ENCODE data around the gene CD300LD. TPM values are rescaled to one million over a fixed set of nuclear protein-coding genes. Genes with fewer than 3 reads are reported as not detected.

CD300LD gene
- total RNA-seq, 2 experiments from 2014 or later = not detected

DNA sequence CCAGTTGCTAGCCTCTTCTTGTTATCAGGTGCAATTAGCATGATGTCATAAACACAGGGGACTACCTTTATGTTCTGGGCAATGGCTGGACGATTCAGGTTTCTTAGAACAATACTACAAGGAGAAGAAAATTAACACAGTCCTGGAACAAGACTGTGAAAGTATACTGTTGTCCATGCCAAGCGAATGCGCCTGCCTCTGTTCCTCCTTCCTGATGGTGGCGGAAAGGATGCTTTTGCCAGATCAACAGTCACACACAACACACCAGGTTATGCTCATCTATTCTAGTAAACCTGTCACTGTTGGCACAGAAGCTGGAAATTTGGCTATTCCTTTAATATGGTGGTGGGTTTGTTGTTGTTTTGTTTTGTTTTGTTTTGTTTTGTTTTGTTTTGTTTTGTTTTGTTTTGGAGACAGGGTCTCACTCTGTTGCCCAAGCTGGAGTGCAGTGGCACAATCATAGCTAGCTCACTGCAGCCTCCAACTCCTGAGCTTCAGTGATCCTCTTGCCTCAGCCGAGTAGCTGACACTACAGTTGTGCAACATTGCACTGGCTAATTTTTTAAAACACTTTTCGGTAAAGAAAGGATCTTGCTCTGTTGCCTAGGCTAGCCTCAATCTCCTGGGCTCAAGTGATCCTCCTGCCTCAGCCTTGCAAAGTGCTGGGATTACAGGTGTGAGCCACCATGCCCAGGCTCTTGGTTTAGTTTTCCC lies 3.1 kb upstream of the CD300LD start:
- POLR2A ChIA-PET = interaction anchor here (0.6 to 0.7 kb wide), 2 partner anchors 37 to 667 kb away, joined by 3 to 4 read pairs; no protein-coding TSS in a partner anchor
- no peak overlapping the region for H2AFZ ChIP-seq (ENCODE audit: low read length)
- H3K9me2 ChIP-seq (ENCODE audit: insufficient read depth, low read length) = no peaks in the 10 kb centered on the region
- no peaks in the 10 kb centered on the region for H3K79me2 ChIP-seq (ENCODE audit: insufficient read depth, low read depth, low read length)
- H3K36me3 ChIP-seq (ENCODE audit: insufficient read depth, low read length) = no peaks in the 10 kb centered on the region
- no peak overlapping the region for H3K27ac ChIP-seq (ENCODE audit: low read depth, low read length, poor library complexity, severe bottlenecking)
- DNase-seq (ENCODE audit: low spot score) = no peak
- no peak overlapping the region for H3K4me3 ChIP-seq (ENCODE audit: low read depth, low read length, poor library complexity, severe bottlenecking)
- 0 out of 2 replicates have a peak, but pooled peaks cover 3% of the 10 kb centered on the region for H3K9me3 ChIP-seq (ENCODE audit: low read length)
- TF ChIP-seq, protein P1, sequence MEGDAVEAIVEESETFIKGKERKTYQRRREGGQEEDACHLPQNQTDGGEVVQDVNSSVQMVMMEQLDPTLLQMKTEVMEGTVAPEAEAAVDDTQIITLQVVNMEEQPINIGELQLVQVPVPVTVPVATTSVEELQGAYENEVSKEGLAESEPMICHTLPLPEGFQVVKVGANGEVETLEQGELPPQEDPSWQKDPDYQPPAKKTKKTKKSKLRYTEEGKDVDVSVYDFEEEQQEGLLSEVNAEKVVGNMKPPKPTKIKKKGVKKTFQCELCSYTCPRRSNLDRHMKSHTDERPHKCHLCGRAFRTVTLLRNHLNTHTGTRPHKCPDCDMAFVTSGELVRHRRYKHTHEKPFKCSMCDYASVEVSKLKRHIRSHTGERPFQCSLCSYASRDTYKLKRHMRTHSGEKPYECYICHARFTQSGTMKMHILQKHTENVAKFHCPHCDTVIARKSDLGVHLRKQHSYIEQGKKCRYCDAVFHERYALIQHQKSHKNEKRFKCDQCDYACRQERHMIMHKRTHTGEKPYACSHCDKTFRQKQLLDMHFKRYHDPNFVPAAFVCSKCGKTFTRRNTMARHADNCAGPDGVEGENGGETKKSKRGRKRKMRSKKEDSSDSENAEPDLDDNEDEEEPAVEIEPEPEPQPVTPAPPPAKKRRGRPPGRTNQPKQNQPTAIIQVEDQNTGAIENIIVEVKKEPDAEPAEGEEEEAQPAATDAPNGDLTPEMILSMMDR (conservative IDR thresholded peaks at IDR 0.05; ENCODE audit: low read length) = no peak
- no peak for TF ChIP-seq EZH2phosphoT487 (IDR thresholded peaks at IDR 0.05; ENCODE audit: borderline replicate concordance, low read depth, low read length)
- H4K20me1 ChIP-seq (ENCODE audit: insufficient read depth, low read length) = no peaks in the 10 kb centered on the region
- no peak overlapping the region for H3K4me2 ChIP-seq (ENCODE audit: low read length)
- intact Hi-C loops (cut with micrococcal nuclease; ENCODE audit: unreplicated experiment) = no loop called here
- H3K4me1 ChIP-seq (ENCODE audit: insufficient read depth, low read length, poor library complexity, severe bottlenecking) = peaks cover 5% of the 10 kb centered on the region
- no TSS peak for BruUV-seq (replicated peaks)
- CTCF ChIA-PET (ENCODE audit: unreplicated experiment) = no interaction called here

DNA sequence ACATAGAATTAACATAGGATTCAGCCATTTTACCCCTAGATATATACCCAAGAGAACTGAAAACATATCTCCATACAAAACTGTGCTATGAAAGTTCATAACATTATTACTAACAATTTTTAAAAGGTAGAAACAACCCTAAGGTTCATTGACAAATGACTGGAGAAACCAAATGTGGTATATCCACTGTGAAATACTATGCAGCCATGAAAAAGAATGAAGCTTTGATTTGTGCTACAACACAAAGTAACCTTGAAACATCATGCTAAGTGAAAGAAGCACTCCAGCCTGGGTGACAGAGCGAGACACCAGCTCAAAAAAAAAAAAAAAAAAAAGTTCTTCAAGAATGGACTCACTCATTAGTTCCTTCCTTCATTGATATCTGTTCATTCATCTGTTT lies 580 bp downstream of the CD300LD start:
- ChIA-PET CTCF (ENCODE audit: unreplicated experiment) (no interaction called here), POLR2A (interaction anchor here (0.6 to 0.7 kb wide), 3 partner anchors 145 to 199 kb away, joined by 3 read pairs; no protein-coding TSS in a partner anchor)
- Histone ChIP-seq H3K4me3 (ENCODE audit: low read depth, low read length, poor library complexity, severe bottlenecking) (no peak overlapping the region), H3K79me2 (ENCODE audit: insufficient read depth, low read depth, low read length) (no peaks in the 10 kb centered on the region), H3K36me3 (ENCODE audit: insufficient read depth, low read length) (no peaks in the 10 kb centered on the region), H3K4me1 (ENCODE audit: insufficient read depth, low read length, poor library complexity, severe bottlenecking) (no peaks in the 10 kb centered on the region), H2AFZ (ENCODE audit: low read length) (no peak overlapping the region), H4K20me1 (ENCODE audit: insufficient read depth, low read length) (no peaks in the 10 kb centered on the region), H3K4me2 (ENCODE audit: low read length) (no peak overlapping the region), H3K9me3 (ENCODE audit: low read length) (0 out of 2 replicates have a peak, but pooled peaks cover 3% of the 10 kb centered on the region), H3K27ac (ENCODE audit: low read depth, low read length, poor library complexity, severe bottlenecking) (no peak overlapping the region), H3K9me2 (ENCODE audit: insufficient read depth, low read length) (no peaks in the 10 kb centered on the region)
- intact Hi-C loops (cut with micrococcal nuclease; ENCODE audit: unreplicated experiment) = no loop called here
- no peak for DNase-seq (ENCODE audit: low spot score)
- no TSS peak for BruUV-seq (replicated peaks)
- no peak for TF ChIP-seq EZH2phosphoT487 (IDR thresholded peaks at IDR 0.05; ENCODE audit: borderline replicate concordance, low read depth, low read length)
- TF ChIP-seq, protein P1 (conservative IDR thresholded peaks at IDR 0.05; ENCODE audit: low read length) = no peak

DNA sequence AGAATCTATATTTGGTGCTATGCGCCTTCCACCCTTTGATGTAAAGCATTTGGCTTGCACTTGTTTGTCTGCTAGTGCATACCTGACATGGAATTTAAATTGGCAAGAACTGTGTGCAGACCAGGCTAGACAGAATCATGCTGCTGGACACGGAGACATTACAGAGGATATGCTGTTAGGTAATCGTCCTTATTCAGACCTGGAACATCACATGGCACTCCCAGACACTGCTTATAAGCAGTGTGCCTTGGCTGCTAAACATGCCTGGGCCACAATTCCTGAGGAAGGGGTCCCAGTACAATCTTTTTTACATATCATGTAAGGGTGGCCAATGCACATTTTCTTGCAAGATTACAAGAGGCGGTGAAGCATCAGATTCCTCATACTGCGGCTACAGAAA lies 6.4 kb downstream of the CD300LD start:
- POLR2A ChIA-PET = no interaction called here

More for the DNA sequence above, 6.4 kb downstream of the CD300LD start:
- CTCF ChIA-PET (ENCODE audit: unreplicated experiment) = no interaction called here
- BruUV-seq (replicated peaks) = no TSS peak
- no peaks in the 10 kb centered on the region for H3K79me2 ChIP-seq (ENCODE audit: insufficient read depth, low read depth, low read length)
- H3K9me2 ChIP-seq (ENCODE audit: insufficient read depth, low read length) = no peaks in the 10 kb centered on the region
- H3K9me3 ChIP-seq (ENCODE audit: low read length) = peaks cover 5% of the 10 kb centered on the region; the same call in 1 of the 2 replicates
- TF ChIP-seq, protein P1 (conservative IDR thresholded peaks at IDR 0.05; ENCODE audit: low read length) = no peak
- no peak for TF ChIP-seq EZH2phosphoT487 (IDR thresholded peaks at IDR 0.05; ENCODE audit: borderline replicate concordance, low read depth, low read length)
- no peak overlapping the region for H3K4me3 ChIP-seq (ENCODE audit: low read depth, low read length, poor library complexity, severe bottlenecking)
- H3K36me3 ChIP-seq (ENCODE audit: insufficient read depth, low read length) = no peaks in the 10 kb centered on the region
- H3K4me2 ChIP-seq (ENCODE audit: low read length) = no peak overlapping the region
- H2AFZ ChIP-seq (ENCODE audit: low read length) = no peak overlapping the region
- H3K4me1 ChIP-seq (ENCODE audit: insufficient read depth, low read length, poor library complexity, severe bottlenecking) = no peaks in the 10 kb centered on the region
- intact Hi-C loops (cut with micrococcal nuclease; ENCODE audit: unreplicated experiment) = no loop called here
- H3K27ac ChIP-seq (ENCODE audit: low read depth, low read length, poor library complexity, severe bottlenecking) = no peak overlapping the region
- DNase-seq (ENCODE audit: low spot score) = no peak
- H4K20me1 ChIP-seq (ENCODE audit: insufficient read depth, low read length) = no peaks in the 10 kb centered on the region

Measured in OCI-LY7 (cell line).